Nasal cavity respiratory epithelium epithelial cell of viscerocranial mucosa (primary cell): ENCODE measurements around the gene TDP2. TPM values are rescaled to one million over a fixed set of nuclear protein-coding genes. Genes with fewer than 3 reads are reported as not detected.

Experiments used
- total RNA-seq: library from RNA; depleted of rRNA; stranded (reverse); fragments of >200 nt; gene quantifications from 2 replicates; pipeline ENCODE4 v1.2.3, GENCODE V29; 2014

Gene TDP2
- 27.3 and 33.2 TPM in 2 replicates for total RNA-seq

DNA sequence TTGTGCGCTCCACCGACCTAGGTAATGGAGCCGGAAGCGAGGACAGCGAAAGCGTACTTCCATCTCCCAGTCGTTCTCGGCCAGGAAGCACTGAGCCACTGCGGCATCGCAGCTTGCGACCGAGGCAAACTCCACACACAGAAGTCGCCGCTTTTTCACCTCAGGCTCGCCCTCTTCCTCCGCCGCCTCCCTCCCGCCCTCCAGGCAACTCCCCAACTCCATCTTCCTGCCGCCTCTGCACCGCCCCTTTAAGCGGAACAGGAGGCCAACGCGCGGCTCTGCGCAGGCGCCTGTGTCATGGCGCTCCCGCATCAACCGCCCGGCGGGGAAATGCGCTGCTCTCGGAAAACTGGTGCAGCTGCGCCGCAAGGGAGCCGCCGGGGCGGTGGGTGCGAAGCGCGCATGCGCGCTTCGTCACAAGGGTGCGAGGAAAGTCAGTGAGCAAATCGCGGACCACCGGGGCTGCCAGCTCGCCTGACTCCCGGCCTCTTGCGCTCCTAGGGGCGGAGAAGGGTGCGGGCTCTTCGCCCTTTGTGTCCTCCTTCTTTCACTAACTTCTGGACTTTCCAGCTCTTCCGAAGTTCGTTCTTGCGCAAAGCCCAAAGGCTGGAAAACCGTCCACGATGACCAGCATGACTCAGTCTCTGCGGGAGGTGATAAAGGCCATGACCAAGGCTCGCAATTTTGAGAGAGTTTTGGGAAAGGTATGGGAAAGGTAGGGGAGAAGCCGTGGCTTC, at the start of gene TDP2, which contains the start of gene ACOT13:
TSS of gene TDP2 (minus strand) at position 259 of the 737 bp plus-strand sequence. CDS start at position 222, 37 bp downstream.
TSS of gene ACOT13 (plus strand) at position 437 of the 737 bp plus-strand sequence. CDS start at position 624, 187 bp downstream.

Other genes with a start within 250 kb of the TDP2 start
- gene GPLD1, start 177.3 kb downstream of the TDP2 start, total RNA-seq, result under 0.01 and 0.64 TPM in 2 replicates
- 0.68 and 5.3 TPM in 2 replicates for gene ALDH5A1, start 171.9 kb downstream of the TDP2 start, total RNA-seq
- under 0.01 TPM in 2 replicates for gene KIAA0319, start 20.7 kb downstream of the TDP2 start, total RNA-seq
- 13.7 and 17.1 TPM in 2 replicates for gene ACOT13, start 178 bp upstream of the TDP2 start, total RNA-seq
- 196 and 234 TPM in 2 replicates for gene C6orf62, start 52.3 kb upstream of the TDP2 start, total RNA-seq
- 10.9 and 11.0 TPM in 2 replicates for gene GMNN, start 108.0 kb upstream of the TDP2 start, total RNA-seq
- not detected in 2 replicates for gene ARMH2, start 132.0 kb upstream of the TDP2 start, total RNA-seq